Tibial artery (tissue), 4 donors: ENCODE data around the gene MALAT1.
A peak's percentile ranks its signal among the peaks of the same experiment; 100 is the strongest.
"Not testable (repeated sequence)": the region's sequence is repeated elsewhere in the genome, so short reads cannot be mapped to it uniquely, and the experiment has no call there.

Experiments
- DNase-seq, 2 donors: peaks; one replicate each; pipeline ENCODE4 v3.0.0-alpha.2; 2019
- H3K27ac ChIP-seq, 2 donors: fragments of 200-600 bp; sonication (generic) in 1 of 2; 1 replicate in 1 of 2; 2 replicates in 1 of 2; pipeline ENCODE4 v1.5.1; 2018 to 2019; ENCODE audit warnings: mild to moderate bottlenecking in 1 of 2
- H3K27me3 ChIP-seq, 2 donors: fragments of 200-600 bp; sonication (generic) in 1 of 2; one replicate each; pipeline versions ENCODE4 v1.5.1 to v1.6.0; 2016 to 2019
- H3K36me3 ChIP-seq, 3 donors: fragments of 200-600 bp; sonication (generic) in 2 of 3; one replicate each; pipeline ENCODE4 v1.5.1; 2016 to 2019; ENCODE audit warnings: mild to moderate bottlenecking in 2 of 3
- H3K4me1 ChIP-seq, 4 donors: fragments of 200-600 bp; sonication (generic) in 2 of 4; 1 replicate in 3 of 4; 2 replicates in 1 of 4; pipeline ENCODE4 v1.5.1; 2016 to 2019
- H3K4me3 ChIP-seq, 2 donors: fragments of 200-600 bp; sonication (generic) in 1 of 2; 1 replicate in 1 of 2; 2 replicates in 1 of 2; pipeline ENCODE4 v1.5.1; 2018 to 2019; ENCODE audit warnings: mild to moderate bottlenecking in 2 of 2
- H3K9me3 ChIP-seq, 3 donors: fragments of 200-600 bp; sonication (generic) in 1 of 3; one replicate each; pipeline ENCODE4 v1.5.1; 2016 to 2019
- intact Hi-C: fragments of 100-400 bp; cut with DNase I; formaldehyde crosslinking; loops from one replicate; pipeline ENCODE4 v1.15.0; 2023; ENCODE audit warnings: low total_unique reads
- TF ChIP-seq, protein P1 (sequence below), 2 experiments: fragments of 200-600 bp in 1 of 2; fragments of 450-650 bp in 1 of 2; IDR thresholded peaks; one replicate each; pipeline ENCODE4 v1.5.1; 2017 to 2019; ENCODE audit warnings: antibody characterized with exemption in 2 of 2, mild to moderate bottlenecking in 1 of 2, moderate library complexity in 1 of 2

The MALAT1 gene

DNA sequence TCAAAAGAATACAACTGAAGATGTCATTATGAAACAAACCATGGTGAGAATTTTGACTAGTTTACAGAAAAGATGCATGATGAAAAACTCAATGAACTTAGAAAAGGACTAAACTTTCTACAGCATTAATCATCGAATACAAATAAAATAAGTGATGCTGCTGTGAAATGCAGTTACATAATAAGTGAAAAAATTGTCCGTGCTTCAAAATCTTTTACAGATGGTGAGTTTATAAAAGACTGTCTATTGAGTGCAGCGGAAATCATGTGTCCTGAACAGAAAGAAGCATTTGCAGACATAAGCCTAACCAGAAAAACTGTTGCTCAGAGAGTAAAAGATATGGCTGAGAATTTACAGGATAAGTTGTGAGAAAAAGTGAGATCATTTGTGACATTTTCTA is 42.4 kb upstream of the MALAT1 start:
- no peaks in the 10 kb centered on the region for H3K36me3 ChIP-seq
- no peaks in the 10 kb centered on the region for H3K9me3 ChIP-seq
- peaks cover 0 to 27% (median 15%) of the 10 kb centered on the region in 4 donors for H3K4me1 ChIP-seq
- H3K27ac ChIP-seq = no peak overlapping the region
- no peak for DNase-seq
- intact Hi-C loops = no loop called here
- no peak overlapping the region for H3K4me3 ChIP-seq
- TF ChIP-seq, protein P1, sequence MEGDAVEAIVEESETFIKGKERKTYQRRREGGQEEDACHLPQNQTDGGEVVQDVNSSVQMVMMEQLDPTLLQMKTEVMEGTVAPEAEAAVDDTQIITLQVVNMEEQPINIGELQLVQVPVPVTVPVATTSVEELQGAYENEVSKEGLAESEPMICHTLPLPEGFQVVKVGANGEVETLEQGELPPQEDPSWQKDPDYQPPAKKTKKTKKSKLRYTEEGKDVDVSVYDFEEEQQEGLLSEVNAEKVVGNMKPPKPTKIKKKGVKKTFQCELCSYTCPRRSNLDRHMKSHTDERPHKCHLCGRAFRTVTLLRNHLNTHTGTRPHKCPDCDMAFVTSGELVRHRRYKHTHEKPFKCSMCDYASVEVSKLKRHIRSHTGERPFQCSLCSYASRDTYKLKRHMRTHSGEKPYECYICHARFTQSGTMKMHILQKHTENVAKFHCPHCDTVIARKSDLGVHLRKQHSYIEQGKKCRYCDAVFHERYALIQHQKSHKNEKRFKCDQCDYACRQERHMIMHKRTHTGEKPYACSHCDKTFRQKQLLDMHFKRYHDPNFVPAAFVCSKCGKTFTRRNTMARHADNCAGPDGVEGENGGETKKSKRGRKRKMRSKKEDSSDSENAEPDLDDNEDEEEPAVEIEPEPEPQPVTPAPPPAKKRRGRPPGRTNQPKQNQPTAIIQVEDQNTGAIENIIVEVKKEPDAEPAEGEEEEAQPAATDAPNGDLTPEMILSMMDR (IDR thresholded peaks at IDR 0.05) = no peak
- H3K27me3 ChIP-seq = no peaks in the 10 kb centered on the region

DNA sequence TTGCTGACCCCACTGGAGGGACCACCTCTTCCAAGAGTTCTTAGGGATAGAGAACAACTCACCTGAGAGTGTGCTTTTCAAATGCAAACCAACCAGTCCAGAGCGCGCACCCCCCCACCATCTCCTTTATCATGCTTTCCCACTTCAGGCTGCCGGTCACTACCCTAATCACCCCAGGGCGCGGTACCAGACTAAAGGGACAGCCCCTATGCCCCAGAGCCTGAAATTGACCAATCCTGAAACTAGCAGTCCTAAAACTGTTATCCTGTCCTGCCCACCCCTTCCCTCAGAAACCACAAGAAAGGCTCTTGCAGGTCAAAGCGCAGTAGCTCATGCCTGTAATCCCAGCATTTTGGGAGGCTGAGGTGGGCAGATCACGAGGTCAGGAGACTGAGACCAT is 39.3 kb upstream of the MALAT1 start:
- H3K9me3 ChIP-seq = no peaks in the 10 kb centered on the region
- intact Hi-C loops = no loop called here
- peak in 1 of 2 donors; percentile 56 for DNase-seq
- no peak overlapping the region for H3K27ac ChIP-seq
- TF ChIP-seq, protein P1 (IDR thresholded peaks at IDR 0.05) = no peak
- no peak overlapping the region for H3K4me3 ChIP-seq
- H3K4me1 ChIP-seq = peaks cover 0 to 7% (median 5%) of the 10 kb centered on the region in 4 donors
- no peaks in the 10 kb centered on the region for H3K36me3 ChIP-seq
- no peaks in the 10 kb centered on the region for H3K27me3 ChIP-seq

DNA sequence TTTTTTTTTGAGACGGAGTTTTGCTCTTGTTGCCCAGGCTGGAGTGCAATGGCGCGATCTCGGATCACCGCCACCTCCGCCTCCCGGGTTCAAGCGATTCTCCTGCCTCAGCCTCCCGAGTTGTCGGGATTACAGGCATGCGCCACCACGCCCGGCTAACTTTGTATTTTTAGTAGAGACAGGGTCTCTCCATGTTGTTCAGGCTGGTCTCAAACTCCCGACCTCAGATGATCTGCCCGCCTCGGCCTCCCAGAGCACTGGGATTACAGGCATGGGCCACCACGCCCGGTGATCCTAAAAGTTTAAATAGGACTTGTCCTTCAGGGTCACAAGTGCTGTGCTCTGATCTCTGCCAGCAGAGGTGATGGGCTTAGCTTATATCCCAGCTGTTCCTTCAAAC is 33.4 kb upstream of the MALAT1 start:
- H3K4me1 ChIP-seq = peaks cover 0 to 20% (median 5%) of the 10 kb centered on the region in 4 donors
- H3K4me3 ChIP-seq, H3K27me3 ChIP-seq, intact Hi-C loops, H3K36me3 ChIP-seq, H3K27ac ChIP-seq, H3K9me3 ChIP-seq, DNase-seq: not testable (repeated sequence)

DNA sequence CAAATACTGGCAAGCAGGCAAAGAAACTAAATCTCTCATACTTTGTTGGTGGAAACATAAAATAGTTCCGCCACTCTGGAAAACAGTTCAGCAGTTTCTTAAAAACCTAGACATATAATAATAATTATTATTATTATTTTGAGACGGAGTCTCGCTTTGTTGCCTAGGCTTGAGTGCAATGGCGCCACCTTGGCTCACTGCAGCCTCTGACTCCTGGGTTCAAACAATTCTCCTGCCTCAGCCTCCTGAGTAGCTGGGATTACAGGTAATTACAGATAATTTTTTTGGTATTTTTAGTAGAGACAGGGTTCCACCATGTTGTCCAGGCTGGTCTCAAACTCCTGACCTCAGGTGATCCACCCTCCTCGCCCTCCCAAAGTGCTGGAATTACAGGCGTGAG is 31.5 kb upstream of the MALAT1 start:
- intact Hi-C loops = not testable (repeated sequence)

DNA sequence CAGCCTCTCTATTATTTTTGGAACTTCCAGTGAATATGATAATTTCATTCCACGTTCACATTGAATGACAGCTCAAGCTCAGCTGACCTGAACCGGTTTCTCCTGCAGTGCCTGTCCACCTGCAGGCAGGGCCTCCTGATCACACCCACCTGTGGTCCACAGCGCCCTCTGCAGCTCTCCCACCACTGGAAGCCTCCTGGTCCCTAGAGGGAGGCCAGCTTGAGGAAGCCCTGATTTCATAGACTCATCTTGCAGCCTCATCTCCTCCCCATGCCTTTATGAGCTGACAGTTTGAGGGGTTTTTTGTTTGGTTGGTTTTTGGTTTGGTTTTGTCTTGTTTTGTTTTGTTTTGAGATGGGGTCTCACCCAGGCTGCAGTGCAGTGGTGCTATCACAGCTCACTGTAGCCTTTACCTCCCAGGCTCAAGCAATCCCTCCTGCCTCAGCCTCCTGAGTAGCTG is 29.9 kb upstream of the MALAT1 start:
- peak overlapping the region; percentile 35 to 95 for H3K27ac ChIP-seq
- peaks cover 0 to 52% (median 30%) of the 10 kb centered on the region in 4 donors for H3K4me1 ChIP-seq
- no peaks in the 10 kb centered on the region for H3K27me3 ChIP-seq
- H3K36me3 ChIP-seq = no peaks in the 10 kb centered on the region
- intact Hi-C loops = no loop called here
- DNase-seq = peak in 1 of 2 donors; percentile 40
- TF ChIP-seq, protein P1 (IDR thresholded peaks at IDR 0.05) = peak; percentile 35 to 39
- H3K4me3 ChIP-seq = no peak overlapping the region
- H3K9me3 ChIP-seq = no peaks in the 10 kb centered on the region

More for the DNA sequence above, 31.5 kb upstream of the MALAT1 start:
- not testable (repeated sequence) for H3K27ac ChIP-seq, H3K4me3 ChIP-seq, H3K9me3 ChIP-seq, H3K27me3 ChIP-seq, H3K36me3 ChIP-seq, DNase-seq
- H3K4me1 ChIP-seq = peaks cover 0 to 36% (median 20%) of the 10 kb centered on the region in 4 donors

DNA sequence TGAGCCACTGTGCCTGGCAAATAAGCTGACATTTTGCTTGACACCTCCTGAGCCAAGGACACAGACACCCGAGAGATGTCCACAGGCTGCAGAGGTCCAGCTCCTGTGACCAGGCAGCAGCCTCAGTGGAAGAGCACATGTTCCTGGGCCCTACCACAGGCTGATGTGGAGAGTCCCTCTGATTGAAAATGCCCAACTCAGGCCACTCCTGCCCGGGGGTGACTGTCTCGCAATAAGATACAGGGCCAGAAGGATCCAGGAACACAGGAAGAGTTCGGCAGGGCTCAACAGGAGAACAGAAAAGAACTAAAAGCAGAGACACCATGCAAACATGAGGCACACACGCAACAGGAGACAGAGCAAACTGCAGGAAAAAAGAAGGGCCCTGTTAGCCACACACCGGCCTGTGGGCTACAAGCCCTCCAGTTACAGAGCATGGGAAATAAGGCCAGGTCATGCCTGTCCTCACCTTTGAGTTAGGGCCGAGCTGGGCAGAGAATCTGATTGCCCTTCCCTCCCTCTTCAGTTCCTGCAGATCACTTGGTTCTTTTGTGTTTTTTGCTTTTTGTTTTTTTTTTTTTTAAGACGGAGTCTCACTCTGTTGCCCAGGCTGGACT is 28.3 kb upstream of the MALAT1 start:
- Histone ChIP-seq H3K36me3 (no peaks in the 10 kb centered on the region), H3K9me3 (no peaks in the 10 kb centered on the region), H3K27me3 (no peaks in the 10 kb centered on the region), H3K4me3 (peak overlapping the region in 1 of 2 donors; percentile 28), H3K27ac (peak overlapping the region; percentile 95 to 100), H3K4me1 (peaks cover 0 to 60% (median 30%) of the 10 kb centered on the region in 4 donors)
- no peak for DNase-seq
- intact Hi-C loops = loop anchor here (5.0 kb wide), 2 partner anchors 37 to 48 kb away; partner anchors contain the start of gene NEAT1
- TF ChIP-seq, protein P1 (IDR thresholded peaks at IDR 0.05) = no peak
